HL-60/S4 treated with phorbol 12-myristate 13-acetate at 8.2 ng/mL for 4 days and 3 days (cell line): ENCODE results near the gene NUP62CL.

Experiments
- in situ Hi-C: fragments of 300-500 bp; cut with MboI; formaldehyde crosslinking; loops from 2 replicates; pipeline ENCODE4 v1.15.0; 2022; ENCODE audit warnings: low sequenced_read_pairs

NUP62CL gene

GRCh38 chrX:107154787-107155620 is 51.2 kb downstream of the NUP62CL start:
- in situ Hi-C loops, result no loop called here

GRCh38 chrX:107153005-107153404 is 53.2 kb downstream of the NUP62CL start:
- in situ Hi-C loops, result no loop called here

- in situ Hi-C loops, result no loop called here
Observed at GRCh38 chrX:107146670-107147069, 59.6 kb downstream of the NUP62CL start.

GRCh38 chrX:107135965-107136307 is 70.3 kb downstream of the NUP62CL start:
- in situ Hi-C loops, result no loop called here

- in situ Hi-C loops, result no loop called here
Observed at GRCh38 chrX:107135049-107135964, 70.9 kb downstream of the NUP62CL start.

GRCh38 chrX:107123750-107124149 is 82.5 kb downstream of the NUP62CL start:
- in situ Hi-C loops, result no loop called here

- in situ Hi-C loops, result no loop called here
Observed at GRCh38 chrX:107119283-107119682, 87.0 kb downstream of the NUP62CL start.

- in situ Hi-C loops, result no loop called here
Observed at GRCh38 chrX:107118322-107119147, 87.7 kb downstream of the NUP62CL start, which contains the start of gene RBM41. RBM41 (minus strand) TSS chrX:107118822; CDS start chrX:107118773, 49 bp downstream.

- in situ Hi-C loops, result no loop called here
Observed at GRCh38 chrX:107117993-107118321, 88.3 kb downstream of the NUP62CL start.

- in situ Hi-C loops, result no loop called here
Observed at GRCh38 chrX:107107459-107107858, 98.8 kb downstream of the NUP62CL start.

GRCh38 chrX:107102980-107103379 is 103.3 kb downstream of the NUP62CL start:
- in situ Hi-C loops, result no loop called here

- in situ Hi-C loops, result no loop called here
Observed at GRCh38 chrX:107076158-107076557, 130.1 kb downstream of the NUP62CL start.
